Activated CD4-positive, alpha-beta T cell treated with anti-CD3 and anti-CD28 coated beads, Interleukin-2, Interleukin-4, amounts not matched to agents 100 ng/mL and 50 ng/mL, durations not matched to agents 16 hours and 8 hours (primary cell): ENCODE measurements around the gene CELA1.
"Not testable (repeated sequence)": the region's sequence is repeated elsewhere in the genome, so short reads cannot be mapped to it uniquely, and the experiment has no call there.

Experiments used
- DNase-seq: peaks from one replicate; pipeline ENCODE4 v3.0.0-alpha.2; 2020; ENCODE audit warnings: low spot score

CELA1 gene

DNA sequence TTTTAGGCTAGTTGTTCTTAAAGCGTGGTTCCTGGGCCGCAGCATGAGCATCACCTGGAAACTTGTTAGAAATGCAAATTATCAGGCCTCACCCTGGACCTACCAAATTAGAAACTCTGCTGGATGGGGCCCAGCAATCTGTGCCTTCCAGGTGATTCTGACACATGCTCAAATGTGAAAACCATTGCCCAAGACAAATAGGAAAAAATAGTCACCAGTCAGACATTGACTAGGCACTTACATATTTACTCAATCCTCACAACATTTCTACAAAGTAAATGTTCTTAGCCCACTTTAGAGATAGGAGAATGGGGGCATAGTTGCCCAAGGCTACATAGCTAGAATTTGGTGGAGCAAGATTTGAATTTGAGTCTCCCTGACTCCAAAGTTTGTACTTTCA is 3.3 kb downstream of the CELA1 start:
- no peak for DNase-seq

DNA sequence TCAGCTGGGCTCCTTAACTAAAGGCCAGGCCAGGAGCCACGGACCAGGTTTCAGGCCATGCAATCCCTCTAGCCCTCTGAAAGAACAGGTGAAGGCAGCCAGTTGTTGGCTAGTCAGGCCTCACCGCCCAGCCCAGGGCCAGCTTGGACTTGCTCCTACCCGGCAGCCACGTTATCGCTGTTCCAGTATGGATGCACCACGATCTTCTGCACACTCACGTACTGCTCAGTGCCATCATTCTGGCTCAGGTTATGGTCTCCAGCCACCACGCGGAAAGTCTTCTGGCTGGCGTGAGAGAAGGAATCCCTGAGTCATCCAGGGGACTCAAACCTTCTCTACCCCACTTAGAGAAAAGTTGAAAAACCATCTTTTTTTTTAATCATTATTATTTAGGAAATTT is 4.1 kb downstream of the CELA1 start:
- no peak for DNase-seq

DNA sequence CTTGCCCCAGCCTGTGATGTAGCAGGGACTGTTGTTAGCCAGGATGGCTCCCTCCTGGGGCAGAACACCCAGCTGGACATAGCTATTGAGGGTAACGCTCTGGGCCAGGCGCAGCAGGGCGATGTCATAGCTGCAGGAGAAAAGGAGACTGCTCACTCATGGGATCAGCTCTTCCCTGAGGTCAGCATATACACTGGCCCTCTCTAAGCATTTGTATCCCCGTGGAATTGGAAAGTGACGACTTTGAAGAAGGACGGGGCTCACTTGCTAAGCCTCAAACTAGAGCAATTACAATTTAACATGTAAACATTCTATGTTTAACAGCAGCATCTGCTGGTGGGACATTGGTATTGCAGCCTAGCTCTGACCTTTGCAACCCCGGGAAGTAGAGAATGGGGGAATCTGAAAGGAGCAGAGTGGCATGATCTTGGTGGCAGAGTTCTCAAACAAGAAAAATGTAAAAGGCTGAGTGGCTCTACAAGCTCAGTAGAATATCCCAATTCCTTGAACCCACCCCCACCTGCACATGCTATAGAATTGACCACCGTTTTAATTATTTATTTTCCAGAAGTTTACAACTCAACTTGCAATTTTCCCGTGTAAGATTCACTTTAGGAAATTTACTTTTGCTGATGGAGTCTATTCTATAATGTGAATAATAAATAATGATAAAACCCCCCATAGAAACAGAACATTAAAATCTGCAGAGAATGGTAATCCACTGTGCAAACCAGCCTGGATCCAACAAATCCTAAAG is 5.0 kb downstream of the CELA1 start:
- peak; percentile 76 for DNase-seq

DNA sequence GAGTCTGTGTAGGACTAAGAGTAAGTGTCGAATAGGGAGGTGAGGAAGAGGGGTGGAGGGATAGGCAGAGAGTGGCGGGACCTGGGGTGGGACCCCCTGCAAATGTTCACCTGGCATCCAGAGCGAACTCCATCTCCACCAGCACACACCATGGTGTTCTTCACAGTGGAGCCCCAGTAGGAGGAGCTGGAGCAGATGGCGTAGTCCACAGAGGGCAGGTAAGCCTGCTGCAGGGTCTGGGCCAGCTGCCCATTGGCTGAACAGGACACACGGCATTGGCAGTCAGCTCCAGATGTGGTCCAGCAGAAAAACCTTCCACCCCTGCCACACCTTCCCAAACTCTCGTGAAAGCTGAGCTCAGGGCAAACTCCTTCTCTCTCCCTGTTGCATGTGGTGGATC is 6.7 kb downstream of the CELA1 start:
- no peak for DNase-seq

DNA sequence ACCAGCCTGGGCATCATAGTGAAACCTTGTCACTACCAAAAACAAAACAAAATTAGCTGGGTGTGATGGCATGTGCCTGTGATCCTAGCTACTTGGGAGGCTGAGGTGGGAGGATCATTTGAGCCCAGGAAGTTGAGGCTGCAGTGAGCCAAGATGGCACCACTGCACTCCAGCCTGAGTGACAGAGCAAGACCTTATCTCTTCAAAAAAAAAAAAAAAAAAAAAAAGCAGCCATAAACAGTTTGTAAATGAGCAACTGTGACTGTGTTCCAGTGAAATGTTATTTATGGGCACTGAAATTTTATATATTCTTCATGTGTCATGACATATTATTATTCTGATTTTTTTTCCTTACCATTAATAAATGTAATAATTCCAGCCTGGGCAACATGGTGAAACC is 9.1 kb downstream of the CELA1 start:
- DNase-seq, result not testable (repeated sequence)

DNA sequence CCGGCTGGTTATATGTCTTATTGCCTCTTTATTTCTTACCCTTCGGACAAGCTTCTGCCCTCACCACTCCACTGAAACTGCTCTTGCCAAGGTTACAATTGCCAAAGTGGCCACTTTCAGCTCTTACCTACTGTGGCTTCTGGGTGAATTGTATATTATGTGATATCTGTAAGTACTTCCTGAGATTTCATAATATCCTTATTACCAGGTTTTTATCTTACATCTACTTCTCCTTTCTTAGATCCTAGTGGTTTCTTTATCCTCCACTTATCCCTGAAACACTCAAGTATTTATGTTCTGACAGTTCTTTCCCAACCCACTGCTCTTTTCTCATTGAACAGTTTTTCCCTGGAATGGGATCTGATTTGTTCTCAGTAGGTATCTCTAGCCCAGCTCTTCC is 10.5 kb downstream of the CELA1 start:
- DNase-seq, result no peak

DNA sequence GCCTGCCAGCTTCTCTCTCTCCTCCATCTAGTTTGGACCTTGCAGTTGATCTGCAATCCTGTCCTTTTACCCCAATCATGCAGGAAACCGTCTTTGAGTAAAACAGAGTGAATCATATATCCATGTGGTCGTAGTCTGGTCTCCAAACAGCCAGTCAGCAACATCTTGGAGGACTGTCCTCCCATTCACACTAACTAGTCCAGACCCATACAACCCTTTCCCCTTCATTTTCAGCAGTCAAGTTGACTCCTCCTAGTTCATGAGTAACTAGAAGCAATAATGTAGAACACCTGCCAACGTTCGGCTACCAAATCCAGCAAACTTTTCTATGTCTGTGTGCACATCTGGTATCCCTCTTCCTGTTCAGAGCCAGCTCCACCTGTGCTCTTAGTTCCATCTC is 11.7 kb downstream of the CELA1 start:
- no peak for DNase-seq

DNA sequence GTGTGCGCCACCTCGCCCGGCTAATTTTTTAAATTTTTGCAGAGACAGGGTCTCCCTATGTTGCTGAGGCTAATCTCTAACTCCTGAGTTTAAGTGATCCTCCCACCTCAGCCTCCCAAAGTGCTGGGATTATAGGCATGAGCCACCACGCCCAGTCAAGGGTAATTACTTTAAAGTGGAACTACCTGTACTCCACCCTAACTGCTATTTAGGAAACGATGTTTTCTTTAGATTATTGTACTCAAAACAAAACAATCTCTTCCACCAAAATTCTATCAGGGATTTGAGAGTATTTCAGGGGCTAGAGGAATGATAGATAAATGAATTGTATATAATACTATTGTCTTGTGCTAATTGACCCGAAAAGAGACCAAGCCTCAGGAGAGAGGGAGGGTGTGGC is 12.9 kb downstream of the CELA1 start:
- no peak for DNase-seq

DNA sequence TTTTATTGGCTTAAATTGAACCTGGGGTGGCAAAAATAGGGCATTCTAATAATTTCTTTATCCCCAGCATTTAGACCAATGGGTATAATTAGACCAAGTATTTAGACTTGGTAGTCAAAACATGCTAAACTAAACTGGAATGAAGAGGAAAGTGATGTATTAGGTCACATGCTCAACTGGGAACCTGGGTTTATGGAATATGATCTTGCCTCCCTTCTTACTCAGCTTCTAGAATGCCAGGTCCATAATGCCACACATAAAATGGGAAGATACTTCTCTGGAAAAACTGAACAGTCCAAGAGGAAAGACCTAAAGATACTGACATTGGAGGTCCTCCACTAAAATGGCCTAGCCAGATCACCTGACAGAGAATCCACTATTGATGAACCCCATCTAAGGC is 16.3 kb downstream of the CELA1 start:
- DNase-seq, result no peak

DNA sequence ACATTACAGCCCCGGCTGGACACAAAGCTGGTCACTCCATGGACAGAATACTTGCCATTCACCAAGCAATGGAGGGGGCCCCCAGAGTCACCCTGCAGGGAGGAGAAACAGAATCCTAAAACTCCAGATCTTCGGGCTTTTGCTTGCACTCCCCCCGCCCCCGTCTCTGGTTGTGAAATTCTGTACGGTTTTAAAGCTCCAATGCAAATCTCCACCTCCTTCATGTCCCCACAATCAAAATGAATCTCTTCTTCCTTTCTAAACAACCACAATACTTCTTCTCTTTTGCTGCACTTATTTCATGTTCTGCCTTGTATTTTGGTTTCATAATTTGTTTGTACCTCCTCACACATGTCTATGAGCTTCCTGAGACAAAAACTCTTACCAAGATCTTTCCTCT is 16.7 kb downstream of the CELA1 start:
- DNase-seq, result no peak

DNA sequence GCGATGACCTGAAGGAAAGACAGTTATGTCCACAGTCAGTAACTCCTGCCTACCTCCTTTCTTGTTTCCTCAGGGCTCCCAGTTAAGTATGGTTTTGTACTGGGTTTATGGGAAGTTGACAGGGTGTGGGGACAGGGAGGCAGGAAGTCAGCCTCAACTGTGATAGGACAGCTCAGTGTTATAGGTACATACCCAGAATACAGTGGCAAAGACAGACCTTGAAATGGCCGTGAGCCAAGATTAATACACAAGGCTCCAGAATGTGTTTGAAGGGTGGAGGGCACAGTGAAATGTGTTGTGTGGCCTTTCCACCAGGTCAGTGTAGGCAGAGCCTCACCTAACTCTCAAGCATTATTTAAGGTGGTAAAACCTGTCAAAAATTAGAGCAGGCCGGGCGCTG is 17.9 kb downstream of the CELA1 start:
- DNase-seq, result no peak

DNA sequence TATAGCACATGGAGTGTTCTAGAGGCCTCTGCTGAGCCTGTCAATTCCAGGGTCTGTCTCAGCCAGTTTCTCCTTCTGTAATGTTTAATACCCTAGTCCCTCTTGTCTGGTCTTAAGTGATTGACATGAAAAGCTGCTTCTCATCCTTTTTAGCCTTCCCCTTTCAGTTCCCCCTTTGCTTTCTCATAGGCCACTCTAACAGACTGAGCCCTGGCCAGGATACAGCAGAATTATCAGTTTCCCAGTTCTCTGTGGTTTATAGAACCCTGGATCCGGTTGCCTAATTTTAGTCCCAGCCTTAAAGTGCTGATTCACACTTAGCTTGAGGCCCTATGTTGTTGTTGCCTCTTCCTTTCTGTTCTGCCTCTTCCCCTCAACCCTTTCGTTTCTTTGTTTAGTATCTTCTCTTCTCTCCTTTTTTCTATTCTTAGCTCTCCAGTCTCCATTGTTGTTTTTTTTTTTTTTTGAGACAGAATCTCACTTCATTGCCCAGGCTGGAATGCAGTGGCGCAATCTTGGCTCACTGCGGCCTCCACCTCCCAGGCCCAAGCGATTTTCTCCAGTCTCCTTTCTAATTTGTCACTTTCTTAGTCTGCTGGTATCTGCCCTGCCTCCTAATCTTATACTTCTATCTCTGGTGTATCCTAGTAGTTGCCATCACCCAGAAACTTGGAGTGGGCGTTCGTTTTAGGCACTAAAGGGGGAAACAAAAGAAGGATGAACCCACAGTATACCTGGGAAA is 19.6 kb downstream of the CELA1 start:
- peak; percentile 42 for DNase-seq

DNA sequence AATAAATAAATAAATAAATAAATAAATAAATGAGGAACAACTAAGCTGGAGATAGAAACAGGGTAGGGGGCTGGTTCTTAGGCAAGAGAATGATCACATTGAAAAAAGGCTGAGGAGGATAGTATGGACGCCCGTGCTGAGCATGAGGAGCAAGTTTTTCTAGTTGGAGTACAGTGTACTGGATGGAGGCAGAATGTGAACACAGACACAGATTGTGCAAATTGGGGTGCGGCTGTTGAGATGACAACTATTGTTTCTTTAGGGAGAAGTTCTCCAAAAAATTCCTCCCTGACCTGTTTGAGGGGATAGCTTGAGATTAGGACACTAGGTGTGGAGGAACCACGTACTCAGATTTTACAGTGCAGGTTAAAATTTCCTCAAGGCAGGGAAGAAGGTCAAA is 21.5 kb downstream of the CELA1 start:
- no peak for DNase-seq

DNA sequence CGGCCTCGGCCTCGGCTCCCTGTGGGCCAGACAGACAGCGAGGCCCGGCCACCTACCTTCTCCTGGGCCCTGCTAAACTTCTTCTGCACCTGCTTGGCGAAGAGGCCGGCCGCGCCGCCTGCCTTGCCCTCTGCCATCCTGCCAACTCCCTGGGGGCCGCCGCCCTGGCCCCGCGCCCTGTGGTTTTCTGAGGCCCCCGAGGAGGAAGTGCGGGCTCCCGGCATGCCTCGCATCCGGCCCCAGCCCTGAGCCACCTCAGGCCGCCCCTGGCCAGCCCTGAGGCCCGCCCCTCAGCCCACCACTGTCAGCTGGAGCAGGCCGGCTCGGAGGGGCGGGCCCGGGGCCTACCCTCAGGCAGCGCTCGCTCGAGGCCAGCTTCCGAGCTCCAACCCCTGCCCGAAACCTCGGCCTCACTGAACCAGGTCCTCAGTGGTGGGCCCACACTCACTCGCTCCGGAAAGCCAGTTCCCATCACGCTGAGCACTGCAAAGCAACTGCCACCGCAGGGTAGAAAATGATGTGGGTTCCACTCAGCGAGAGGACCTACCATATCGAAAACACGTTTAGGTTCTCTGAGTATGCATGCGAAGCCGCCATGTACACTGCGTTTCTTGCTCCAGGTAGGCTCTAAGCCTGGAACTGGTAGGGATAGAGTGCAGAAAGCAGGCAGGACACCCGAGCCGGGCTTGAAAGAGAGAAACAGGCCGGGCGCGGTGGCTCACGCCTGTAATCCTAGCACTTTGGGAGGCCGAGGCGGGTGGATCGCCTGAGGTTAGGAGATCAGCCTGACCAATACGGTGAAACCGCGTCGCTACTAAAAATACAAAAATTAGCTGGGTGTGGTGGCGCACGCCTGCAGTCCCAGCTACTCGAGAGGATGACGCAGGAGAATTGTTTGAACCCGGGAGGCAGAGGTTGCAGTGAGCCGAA is 22.2 kb downstream of the CELA1 start, which contains the start of gene BIN2:
BIN2 (minus strand) TSS at position 209 of the 930 bp plus-strand sequence; CDS start at position 137, 72 bp downstream.
- peak; percentile 76 for DNase-seq

DNA sequence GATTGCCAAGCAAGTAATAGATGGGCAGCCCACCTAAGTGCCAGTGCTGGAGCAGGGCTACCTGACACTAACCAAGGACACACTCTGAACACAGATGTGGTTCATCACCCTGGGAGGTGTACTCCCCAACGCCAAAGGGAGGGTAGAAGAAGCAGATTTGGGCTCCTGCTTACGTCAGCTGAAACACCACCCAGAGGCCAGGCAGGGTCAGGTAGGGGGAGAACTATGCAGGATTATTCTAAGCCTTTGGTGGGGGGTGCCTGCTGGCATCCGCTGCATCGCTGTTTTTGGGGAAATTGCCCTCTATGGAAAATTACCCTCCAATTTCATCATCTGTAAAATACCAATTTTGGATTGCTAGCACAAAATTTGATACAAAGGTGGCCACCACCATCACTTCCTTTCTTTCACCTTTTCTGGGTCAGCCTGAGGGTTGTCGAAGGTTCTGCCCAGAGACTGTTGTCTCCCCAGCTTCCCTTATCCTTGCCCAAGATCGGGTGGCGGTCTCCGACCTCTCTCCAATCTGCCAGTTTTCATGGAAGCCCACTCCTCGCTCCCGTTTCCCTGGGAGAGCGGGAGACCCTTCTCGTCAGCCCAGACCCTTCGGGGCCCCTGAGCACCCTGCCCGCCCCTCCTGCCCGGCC is 23.0 kb downstream of the CELA1 start:
- peak; percentile 55 for DNase-seq

DNA sequence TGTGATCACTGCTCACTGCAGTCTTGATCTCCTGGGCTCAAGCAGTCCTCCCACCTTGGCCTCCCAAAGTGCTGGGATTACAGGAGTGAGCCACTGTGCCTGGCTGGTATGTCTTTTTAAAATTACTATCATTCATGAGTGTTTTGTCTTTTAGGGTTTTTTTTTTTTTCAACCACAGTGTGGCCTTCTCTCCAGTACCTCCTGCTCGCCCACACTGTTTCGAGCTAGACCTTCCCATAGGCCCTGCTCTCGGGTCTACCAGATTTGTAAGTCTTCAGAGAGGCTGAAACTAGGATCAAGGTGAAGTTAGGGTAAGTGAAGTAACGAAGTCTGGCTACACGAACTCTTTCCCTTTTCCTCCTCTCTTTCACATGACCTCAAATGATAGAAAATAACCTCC is 24.0 kb downstream of the CELA1 start:
- DNase-seq, result no peak

DNA sequence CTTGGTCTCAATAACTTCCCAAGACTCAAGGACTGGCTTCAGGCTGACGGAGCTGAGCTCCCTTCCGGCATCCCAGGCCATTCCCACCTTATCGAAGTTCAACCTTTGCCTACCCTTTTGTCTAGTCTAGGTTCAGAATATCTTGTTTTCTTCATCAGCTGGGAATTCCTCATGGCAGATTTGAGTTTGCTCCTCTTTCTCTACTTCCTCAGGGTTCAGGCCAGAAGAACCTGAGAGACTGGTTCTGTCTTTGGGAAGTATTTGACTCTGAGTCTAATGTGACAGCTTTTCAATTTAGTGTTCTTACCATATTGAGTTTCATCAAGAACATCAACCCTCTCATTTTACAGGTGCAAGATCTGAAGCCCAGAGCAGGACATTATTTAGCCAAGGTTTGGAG is 24.6 kb downstream of the CELA1 start:
- DNase-seq, result no peak

DNA sequence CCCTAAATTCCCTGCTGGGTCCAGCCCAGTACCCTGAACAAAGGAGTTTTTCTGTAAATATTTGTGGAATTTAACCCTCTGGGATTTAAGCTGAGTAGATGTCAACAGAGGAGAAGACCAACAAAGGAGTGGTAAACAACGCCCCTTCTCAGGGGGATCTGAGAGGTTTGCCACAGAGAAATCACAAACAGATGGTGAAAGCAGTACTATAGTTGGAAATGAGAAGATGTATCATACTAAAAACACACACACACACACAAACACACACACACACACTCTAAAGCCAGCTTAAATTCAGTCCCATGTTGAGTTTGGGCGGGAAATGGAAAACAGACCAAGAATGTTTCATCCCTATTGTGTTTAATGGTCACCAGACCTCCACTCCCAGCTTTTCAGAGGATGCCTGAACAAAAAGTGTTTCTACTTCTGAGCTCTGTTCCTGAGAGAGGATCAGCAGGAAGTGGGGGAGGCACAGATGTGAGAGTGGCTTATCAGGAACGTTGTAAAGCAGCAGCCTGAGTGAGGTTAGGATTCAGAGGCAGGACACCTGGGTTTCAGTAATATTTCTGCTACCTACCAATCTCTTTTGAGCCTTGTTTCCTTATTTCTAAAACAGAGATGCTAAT is 25.7 kb downstream of the CELA1 start:
- DNase-seq, result peak; percentile 24

DNA sequence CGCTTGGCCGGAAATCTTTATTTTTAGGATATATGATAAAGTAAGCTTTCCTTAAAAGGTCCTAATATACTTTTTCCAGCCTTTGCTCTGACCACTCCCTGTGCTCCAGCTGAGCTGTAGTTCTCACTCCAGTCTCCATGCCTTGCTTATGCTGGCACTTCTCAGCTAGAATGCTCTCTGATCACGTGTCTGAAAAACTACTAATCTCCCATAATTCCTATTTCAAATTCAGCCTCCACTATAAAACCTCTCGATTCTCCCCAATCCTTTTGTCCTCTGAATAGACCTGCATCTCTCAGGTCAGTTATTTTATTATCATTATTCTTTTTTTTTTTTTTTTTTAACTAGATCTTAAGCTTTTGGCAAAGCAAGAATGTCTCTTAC is 26.2 kb downstream of the CELA1 start:
- no peak for DNase-seq

DNA sequence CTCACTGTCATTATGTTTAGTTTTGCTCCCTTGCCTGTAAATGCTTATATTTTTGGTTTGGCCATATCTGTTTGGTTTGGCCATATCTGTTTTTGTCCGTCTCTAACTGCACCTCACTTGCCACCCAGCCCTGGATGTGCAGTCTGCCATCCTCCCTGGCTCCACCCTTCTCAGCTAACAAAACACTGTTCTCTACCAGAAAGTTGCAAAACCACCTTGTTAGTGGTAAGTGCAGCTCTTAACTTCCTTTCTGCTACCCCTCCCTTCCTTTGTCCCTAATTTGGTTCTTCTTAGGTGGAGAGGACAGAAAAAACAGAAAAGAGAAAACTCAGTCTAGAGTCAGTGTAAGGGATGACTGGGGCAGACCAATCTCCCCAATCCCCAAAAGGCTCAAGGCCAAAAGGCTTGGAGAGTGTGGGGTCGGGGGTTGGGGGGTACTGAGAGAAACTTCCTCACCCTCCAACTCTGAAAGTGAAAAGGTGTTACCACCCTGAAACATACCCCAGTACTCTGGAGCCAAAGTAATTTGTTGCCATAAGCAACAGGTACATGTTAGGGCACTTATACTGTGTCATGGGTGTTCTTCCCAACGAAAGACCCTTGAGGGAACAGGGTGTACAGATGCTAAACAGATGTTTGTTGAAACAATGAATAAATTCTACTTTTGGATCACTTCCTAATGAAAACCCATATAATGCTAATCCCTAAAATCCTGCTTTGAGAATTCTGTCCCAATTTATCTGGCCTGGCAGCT is 27.5 kb downstream of the CELA1 start:
- peak; percentile 55 for DNase-seq
